Measurements from ENCODE around the gene NPFFR1.
"Not testable (repeated sequence)": the region's sequence is repeated elsewhere in the genome, so short reads cannot be mapped to it uniquely, and the experiment has no call there.

The NPFFR1 gene

DNA sequence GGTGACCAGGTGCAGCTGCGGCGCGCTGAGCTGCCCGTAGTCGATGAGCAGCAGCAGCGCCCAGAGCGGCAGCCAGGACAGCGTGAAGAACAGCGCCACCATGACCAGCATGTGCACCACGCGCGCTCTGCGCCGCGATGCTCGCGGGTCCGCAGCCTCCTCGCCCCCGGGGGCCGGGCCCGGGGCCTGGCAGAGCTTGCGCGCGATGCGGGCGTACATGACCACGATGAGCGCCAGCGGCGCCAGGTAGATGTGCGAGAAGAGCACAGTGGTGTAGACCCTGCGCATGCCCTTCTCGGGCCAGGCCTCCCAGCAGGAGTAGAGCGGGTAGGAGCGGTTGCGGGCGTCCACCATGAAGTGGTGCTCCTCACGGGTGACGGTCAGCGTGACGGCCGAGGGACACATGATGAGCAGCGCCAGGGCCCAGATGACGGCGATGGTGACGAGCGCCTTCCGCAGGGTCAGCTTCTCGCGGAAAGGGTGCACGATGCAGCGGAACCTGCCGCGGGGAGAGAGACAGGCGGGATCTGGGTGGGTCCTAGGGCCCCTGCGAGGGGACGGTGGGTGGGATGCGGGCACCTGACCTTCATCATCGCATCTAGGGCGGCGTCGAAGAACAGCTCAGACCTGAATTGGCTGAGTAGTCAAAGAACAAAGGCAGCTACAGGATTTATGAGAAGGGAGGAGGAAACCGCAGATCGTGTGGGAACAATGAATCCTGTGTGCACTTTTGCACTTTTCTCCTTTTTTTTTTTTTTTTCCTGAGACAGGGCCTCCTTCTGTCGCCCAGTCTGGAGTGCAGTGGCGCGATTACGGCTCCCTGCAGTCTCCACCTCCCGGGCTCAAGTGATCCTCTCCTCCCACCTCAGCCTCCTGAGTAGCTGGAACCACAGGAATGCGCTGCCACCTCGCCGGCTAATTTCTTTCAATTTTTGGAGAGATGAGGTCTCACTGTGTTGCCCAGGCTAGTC, 28.2 kb downstream of the NPFFR1 start:
- Histone ChIP-seq H3K4me3 (ENCODE audit: low read length) (no peak overlapping the region), H3K36me3 (ENCODE audit: insufficient read depth, low read length) (no peaks in the 10 kb centered on the region), H3K4me1 (ENCODE audit: insufficient read depth, low read length) (no peaks in the 10 kb centered on the region), H3K9me3 (ENCODE audit: insufficient read depth, low read depth, low read length) (no peaks in the 10 kb centered on the region), H3K9ac (ENCODE audit: low read depth, low read length) (no peak overlapping the region), H3K27ac (ENCODE audit: low read depth, low read length) (no peak overlapping the region), H3K27me3 (ENCODE audit: insufficient read depth, low read length) (no peaks in the 10 kb centered on the region)
- 95% methylated on average over 73 of the region's 73 CpGs for WGBS

DNA sequence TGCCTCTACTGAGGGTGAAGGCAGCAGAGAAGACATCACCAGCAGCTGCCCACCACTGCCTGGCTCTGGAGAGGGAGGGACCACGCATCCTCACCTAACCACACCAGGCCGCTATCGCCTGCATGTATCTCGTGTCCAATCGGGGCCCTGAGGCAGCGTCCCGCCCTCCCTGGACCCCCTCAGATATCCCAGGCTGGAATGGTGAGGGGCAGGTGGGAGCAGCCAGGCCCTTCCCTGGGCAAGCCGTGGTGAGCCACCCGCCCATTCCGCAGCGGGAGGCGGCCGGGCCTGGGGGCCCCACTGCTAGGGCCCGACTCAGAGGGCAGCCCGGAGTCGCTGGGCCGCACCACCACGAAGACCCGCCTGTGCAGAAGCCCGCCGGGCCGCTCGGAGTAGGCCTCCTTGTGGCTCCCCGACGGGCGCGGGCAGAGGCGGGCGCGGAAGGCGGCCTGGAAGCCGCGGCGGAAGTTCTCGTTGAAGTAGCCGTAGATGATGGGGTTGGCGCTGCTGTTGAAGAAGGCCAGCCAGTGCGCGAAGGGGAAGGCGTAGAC, 29.0 kb downstream of the NPFFR1 start:
- Histone ChIP-seq H3K4me3 (ENCODE audit: low read length) (no peak overlapping the region), H3K27me3 (ENCODE audit: insufficient read depth, low read length) (no peaks in the 10 kb centered on the region), H3K9me3 (ENCODE audit: insufficient read depth, low read depth, low read length) (no peaks in the 10 kb centered on the region), H3K36me3 (ENCODE audit: insufficient read depth, low read length) (no peaks in the 10 kb centered on the region), H3K4me1 (ENCODE audit: insufficient read depth, low read length) (no peaks in the 10 kb centered on the region), H3K27ac (ENCODE audit: low read depth, low read length) (no peak overlapping the region), H3K9ac (ENCODE audit: low read depth, low read length) (no peak overlapping the region)
- 96% methylated on average over 40 of the region's 40 CpGs for WGBS

DNA sequence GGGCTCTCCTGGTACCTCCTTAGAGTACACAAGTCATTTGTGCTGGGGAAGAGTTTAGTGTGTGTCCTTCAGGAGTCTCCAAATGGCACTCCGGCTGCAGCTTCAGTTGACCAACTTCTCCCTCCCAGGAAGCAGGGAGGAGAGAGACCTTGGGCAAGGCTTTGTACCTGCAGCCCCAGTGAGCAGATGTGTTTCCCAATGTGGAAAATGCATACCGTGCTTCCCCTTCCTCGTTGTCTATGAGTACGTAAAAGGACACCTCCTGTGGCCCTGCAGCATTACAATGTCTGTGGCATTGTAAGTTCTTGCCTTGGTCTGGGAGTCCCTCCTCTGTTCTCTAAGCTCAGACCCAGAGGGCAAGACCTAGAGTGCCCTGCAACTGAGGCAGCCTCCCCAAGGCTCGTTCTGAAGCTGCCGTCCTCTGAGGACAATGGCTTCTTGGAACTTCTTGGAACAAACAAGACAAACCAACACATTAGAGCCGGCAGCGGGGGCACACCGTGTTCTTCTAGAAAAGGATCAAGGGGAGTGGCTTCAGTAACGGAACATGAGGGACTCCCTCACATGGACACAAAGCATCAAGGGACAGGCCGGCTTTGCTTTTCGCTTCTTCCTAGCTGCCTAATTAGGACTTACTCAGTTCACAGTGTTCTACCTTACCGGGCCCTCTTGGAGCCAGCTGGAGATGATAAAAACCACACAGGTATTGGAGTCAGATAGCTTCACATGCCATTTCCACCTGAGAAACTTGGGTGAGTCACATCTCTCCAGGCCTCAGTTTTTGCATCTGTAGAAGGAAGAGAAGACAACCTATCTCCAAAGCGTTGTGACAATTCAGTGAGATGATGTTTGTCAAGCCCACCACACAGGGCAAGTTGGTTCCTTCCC, 29.7 kb downstream of the NPFFR1 start:
- H3K36me3 ChIP-seq (ENCODE audit: insufficient read depth, low read length) = no peaks in the 10 kb centered on the region
- 87% methylated on average over 14 of the region's 14 CpGs for WGBS
- H3K27ac ChIP-seq (ENCODE audit: low read depth, low read length) = no peak overlapping the region
- H3K4me1 ChIP-seq (ENCODE audit: insufficient read depth, low read length) = no peaks in the 10 kb centered on the region
- no peak overlapping the region for H3K9ac ChIP-seq (ENCODE audit: low read depth, low read length)
- H3K4me3 ChIP-seq (ENCODE audit: low read length) = no peak overlapping the region
- no peaks in the 10 kb centered on the region for H3K9me3 ChIP-seq (ENCODE audit: insufficient read depth, low read depth, low read length)
- no peaks in the 10 kb centered on the region for H3K27me3 ChIP-seq (ENCODE audit: insufficient read depth, low read length)

DNA sequence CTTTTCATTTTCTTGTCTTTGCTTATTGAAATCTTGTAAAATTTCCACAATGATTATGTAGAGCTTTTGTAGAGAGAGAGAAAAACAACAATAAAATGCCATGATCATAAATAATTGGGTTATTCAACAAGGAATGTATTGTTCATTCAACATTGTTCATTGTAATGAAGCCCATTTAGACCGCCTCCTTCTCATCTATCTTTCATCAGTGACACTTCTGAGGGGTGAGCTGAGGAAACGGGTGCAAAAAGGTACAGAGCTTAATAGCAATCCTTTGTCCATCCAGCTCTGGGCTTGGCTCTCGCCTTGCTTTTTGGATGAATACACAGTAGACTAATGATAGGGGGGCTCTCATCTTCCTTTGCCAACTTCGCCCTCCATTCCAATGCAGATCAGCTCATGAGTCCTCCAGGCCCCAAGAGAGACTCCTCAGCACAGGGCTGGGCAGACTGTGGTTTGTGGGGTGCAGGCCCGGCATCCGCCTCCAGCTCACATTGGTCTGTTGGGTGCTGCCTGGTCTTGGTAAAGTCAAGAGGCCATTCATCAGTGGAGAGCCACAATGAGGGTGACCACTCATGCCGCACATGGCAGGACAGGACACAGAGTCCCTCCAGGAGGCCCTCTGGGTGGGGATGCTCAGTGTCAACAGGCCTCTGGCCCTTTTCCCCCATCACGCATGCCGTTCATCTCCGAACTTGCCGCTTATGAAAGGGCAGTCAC, 32.7 kb downstream of the NPFFR1 start:
- H3K36me3 ChIP-seq (ENCODE audit: insufficient read depth, low read length) = no peaks in the 10 kb centered on the region
- H3K4me3 ChIP-seq (ENCODE audit: low read length) = no peak overlapping the region
- H3K9ac ChIP-seq (ENCODE audit: low read depth, low read length) = no peak overlapping the region
- no peak overlapping the region for H3K27ac ChIP-seq (ENCODE audit: low read depth, low read length)
- no peaks in the 10 kb centered on the region for H3K9me3 ChIP-seq (ENCODE audit: insufficient read depth, low read depth, low read length)
- WGBS = 95% methylated on average over 11 of the region's 11 CpGs
- no peaks in the 10 kb centered on the region for H3K4me1 ChIP-seq (ENCODE audit: insufficient read depth, low read length)
- no peaks in the 10 kb centered on the region for H3K27me3 ChIP-seq (ENCODE audit: insufficient read depth, low read length)

DNA sequence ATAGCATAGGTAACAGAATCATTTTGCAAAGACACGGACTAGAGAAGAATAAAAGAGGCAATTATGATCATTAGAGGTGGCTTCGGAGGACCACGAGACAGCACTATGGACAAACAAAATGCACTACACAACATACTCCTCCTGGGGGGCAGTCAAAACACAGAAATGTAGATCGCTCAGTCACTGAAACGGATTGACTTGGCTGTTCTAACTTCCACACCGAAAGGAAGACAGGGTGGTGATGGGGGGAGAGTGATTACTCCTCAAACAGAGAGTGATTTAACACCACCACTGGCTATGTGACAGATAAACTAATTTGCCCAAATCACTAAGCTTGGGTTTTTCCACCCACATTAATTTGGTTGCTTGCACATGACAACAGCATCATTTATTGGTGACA, 36.4 kb downstream of the NPFFR1 start:
- Histone ChIP-seq H3K27ac (ENCODE audit: low read depth, low read length) (no peak overlapping the region), H3K4me1 (ENCODE audit: insufficient read depth, low read length) (no peaks in the 10 kb centered on the region), H3K36me3 (ENCODE audit: insufficient read depth, low read length) (no peaks in the 10 kb centered on the region), H3K9me3 (ENCODE audit: insufficient read depth, low read depth, low read length) (no peaks in the 10 kb centered on the region), H3K4me3 (ENCODE audit: low read length) (no peak overlapping the region), H3K27me3 (ENCODE audit: insufficient read depth, low read length) (peaks cover 2% of the 10 kb centered on the region; the same call in 1 of the 2 replicates), H3K9ac (ENCODE audit: low read depth, low read length) (no peak overlapping the region)
- 82% methylated on average over 5 of the region's 6 CpGs for WGBS

DNA sequence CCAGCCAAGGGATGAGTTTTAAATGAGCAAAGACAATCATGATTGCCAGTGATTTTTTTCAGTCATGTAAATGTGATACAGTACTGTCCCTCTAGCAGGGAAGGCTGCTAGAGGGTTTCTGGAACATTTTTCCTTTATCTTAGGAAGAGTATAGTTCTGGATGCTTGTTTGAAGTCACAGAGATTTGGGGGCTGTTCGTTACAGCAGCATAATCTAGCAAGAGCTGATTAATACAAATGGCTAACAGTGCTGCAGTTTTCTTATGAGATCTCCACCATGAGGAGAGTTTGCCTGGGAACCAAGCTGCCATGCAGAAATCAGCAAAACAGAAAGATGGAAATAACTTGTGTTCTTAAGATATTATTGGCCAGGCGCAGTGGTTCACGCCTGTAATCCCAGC, 42.7 kb downstream of the NPFFR1 start:
- no peak overlapping the region for H3K4me3 ChIP-seq (ENCODE audit: low read length)
- H3K9me3 ChIP-seq (ENCODE audit: insufficient read depth, low read depth, low read length) = peaks cover 6% of the 10 kb centered on the region; the same call in 1 of the 2 replicates
- no peak overlapping the region for H3K27ac ChIP-seq (ENCODE audit: low read depth, low read length)
- H3K27me3 ChIP-seq (ENCODE audit: insufficient read depth, low read length) = peaks cover 2% of the 10 kb centered on the region; the same call in 1 of the 2 replicates
- no peaks in the 10 kb centered on the region for H3K4me1 ChIP-seq (ENCODE audit: insufficient read depth, low read length)
- no peaks in the 10 kb centered on the region for H3K36me3 ChIP-seq (ENCODE audit: insufficient read depth, low read length)
- H3K9ac ChIP-seq (ENCODE audit: low read depth, low read length) = no peak overlapping the region
- 95% methylated on average over 3 of the region's 3 CpGs for WGBS

DNA sequence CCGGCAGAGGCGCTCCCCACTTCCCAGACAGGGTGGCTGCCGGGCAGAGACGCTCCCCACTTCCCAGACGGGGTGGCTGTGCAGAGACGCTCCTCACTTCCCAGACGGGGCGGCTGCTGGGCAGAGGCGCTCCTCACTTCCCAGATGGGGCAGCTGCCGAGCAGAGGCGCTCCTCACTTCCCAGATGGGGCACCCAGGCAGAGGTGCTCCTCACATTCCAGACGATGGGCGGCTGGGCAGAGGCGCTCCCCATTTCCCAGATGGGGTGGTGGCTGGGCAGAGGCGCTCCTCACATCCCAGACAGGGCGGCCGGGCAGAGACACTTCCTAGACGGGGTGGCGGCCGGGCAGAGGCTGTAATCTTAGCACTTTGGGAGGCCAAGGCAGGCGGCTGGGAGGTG, 43.8 kb downstream of the NPFFR1 start:
- H3K9me3 ChIP-seq (ENCODE audit: insufficient read depth, low read depth, low read length); H3K27me3 ChIP-seq (ENCODE audit: insufficient read depth, low read length); H3K36me3 ChIP-seq (ENCODE audit: insufficient read depth, low read length); H3K4me3 ChIP-seq (ENCODE audit: low read length); H3K4me1 ChIP-seq (ENCODE audit: insufficient read depth, low read length); H3K9ac ChIP-seq (ENCODE audit: low read depth, low read length); H3K27ac ChIP-seq (ENCODE audit: low read depth, low read length): not testable (repeated sequence)
- WGBS = 88% methylated on average over 21 of the region's 21 CpGs

DNA sequence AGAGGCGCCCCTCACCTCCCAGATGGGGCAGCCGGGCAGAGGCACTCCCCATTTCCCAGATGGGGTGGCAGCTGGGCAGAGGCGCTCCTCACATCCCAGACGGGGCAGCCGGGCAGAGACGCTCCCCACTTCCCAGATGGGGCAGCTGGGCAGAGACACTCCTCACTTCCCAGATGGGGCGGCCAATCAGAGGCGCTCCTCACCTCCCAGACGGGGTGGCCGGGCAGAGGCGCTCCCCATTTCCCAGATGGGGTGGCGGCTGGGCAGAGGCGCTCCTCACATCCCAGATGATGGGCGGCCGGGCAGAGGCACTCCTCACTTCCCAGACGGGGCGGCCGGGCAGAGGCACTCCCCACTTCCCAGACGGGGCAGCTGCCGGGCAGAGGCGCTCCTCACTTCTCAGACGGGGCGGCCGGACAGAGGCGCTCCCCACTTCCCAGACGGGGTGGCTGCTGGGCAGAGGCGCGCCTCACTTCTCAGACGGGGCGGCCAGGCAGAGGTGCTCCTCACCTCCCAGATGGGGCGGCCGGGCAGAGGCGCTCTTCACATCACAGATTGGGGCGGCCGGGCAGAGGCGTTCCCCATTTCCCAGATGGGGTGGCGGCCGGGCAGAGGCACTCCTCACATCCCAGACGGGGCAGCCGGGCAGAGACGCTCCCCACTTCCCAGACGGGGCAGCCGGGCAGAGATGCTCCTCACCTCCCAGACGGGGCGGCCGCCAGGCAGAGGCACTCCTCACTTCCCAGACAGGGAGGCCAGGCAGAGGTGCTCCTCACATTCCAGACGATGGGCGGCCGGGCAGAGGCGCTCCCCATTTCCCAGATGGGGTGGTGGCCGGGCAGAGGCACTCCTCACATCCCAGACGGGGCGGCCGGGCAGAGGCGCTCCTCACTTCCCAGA, 44.5 kb downstream of the NPFFR1 start:
- WGBS = 93% methylated on average over 55 of the region's 55 CpGs
- H3K9ac ChIP-seq (ENCODE audit: low read depth, low read length); H3K27me3 ChIP-seq (ENCODE audit: insufficient read depth, low read length); H3K9me3 ChIP-seq (ENCODE audit: insufficient read depth, low read depth, low read length); H3K27ac ChIP-seq (ENCODE audit: low read depth, low read length); H3K4me3 ChIP-seq (ENCODE audit: low read length); H3K4me1 ChIP-seq (ENCODE audit: insufficient read depth, low read length); H3K36me3 ChIP-seq (ENCODE audit: insufficient read depth, low read length): not testable (repeated sequence)

DNA sequence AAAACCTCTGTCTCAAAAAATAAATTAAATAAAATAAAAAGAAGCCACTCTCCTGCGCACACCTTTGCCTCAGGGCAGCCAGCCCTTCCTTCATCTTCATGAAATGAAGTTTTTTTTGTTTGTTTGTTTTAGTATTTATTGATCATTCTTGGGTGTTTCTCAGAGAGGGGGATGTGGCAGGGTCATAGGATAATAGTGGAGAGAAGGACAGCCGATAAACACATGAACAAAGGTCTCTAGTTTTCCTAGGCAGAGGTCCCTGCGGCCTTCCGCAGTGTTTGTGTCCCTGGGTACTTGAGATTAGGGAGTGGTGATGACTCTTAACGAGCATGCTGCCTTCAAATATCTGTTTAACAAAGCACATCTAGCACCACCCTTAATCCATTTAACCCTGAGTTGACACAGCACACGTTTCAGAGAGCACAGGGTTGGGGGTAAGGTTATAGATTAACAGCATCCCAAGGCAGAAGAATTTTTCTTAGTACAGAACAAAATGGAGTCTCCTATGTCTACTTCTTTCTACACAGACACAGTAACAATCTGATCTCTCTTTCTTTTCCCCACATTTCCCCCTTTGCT, 45.8 kb downstream of the NPFFR1 start:
- H3K4me3 ChIP-seq (ENCODE audit: low read length); H3K27me3 ChIP-seq (ENCODE audit: insufficient read depth, low read length); H3K36me3 ChIP-seq (ENCODE audit: insufficient read depth, low read length); H3K27ac ChIP-seq (ENCODE audit: low read depth, low read length); H3K4me1 ChIP-seq (ENCODE audit: insufficient read depth, low read length); H3K9me3 ChIP-seq (ENCODE audit: insufficient read depth, low read depth, low read length); H3K9ac ChIP-seq (ENCODE audit: low read depth, low read length): not testable (repeated sequence)
- WGBS = 93% methylated on average over 2 of the region's 6 CpGs

Data from HUES64 (cell line).